Measurements from ENCODE around the gene TBX19.

Gene TBX19

DNA sequence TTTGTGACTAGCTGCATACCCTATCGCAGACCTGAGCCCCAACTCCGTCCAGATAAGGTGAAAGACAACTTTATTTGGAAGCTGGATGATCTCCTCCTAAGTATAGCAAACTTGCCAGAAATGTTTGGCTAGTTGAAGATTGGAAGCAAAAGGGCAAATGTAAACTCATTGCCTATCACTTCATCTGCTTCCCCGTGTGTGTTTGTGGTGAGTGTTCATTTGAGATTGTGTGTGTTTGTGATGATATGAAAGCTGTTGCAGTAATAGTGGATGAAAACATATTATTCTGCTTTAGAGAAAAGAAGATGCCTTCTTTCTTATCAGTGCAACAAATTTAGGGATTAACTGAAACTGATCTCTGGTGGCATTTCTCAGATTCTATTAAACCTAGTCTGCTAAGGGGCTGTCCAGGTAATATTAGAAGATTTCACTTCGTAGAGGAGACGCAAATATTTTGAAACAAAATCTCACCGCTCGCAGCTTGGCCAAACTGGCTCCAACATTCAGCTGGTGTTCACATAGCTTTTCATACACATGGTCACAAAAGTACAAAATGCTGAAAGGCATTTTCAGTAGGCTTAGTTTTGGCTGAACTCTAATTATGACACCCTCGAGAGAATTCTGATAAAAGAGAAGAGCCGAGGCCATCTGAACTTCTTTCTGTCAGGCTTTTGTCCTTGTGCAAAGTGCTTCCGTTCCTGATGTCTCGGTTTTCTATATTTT is 1.1 kb downstream of the TBX19 start:
- DNase-seq (ENCODE audit: low spot score): no peak

GRCh38 chr1:168285521-168285790 is 4.8 kb downstream of the TBX19 start:
- DNase-seq (ENCODE audit: low spot score): no peak

DNA sequence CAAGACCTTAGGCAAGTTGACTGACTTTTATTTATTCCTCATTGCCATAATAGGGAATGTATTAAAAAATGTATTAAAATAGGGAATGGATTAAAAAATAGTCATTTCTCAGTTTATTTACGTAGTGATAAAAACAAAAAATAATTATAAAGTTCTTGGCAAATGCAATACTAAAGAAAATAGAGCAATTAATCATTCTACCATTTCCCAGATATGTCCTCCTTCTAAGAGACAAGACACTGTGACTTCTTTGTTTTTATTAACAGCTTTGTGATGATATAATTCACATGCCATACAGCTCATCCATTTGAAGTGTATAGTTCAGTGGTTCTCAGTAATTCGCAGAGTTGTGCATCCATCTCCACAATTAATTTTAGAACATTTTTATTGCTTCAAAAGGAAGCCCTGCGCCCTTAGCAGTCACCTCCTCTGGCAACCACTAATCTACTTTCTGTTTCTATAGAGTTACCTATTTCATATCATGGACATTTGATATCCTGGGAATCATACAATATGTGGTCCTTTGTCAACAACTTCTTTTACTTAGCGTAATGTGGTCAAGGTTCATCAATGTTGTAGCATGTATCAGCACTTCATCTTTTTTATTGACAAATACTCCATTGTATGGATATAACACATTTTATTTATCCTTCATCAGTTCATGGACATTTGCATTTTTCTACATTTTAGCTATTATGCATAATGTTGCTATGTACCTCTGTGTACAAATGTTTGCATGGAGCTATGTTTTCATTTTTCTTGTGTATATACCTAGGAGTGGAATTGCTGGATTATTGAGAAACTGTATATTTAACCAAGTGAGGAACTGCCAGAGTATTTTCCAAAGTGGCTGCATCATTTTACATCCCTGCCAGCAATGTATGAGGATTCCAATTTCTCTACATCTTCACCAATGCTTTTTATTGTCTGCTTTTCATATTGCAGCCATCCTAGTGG is 5.6 kb downstream of the TBX19 start:
- no peak for DNase-seq (ENCODE audit: low spot score)

- no peak for DNase-seq (ENCODE audit: low spot score)
These were observed 6.6 kb downstream of the TBX19 start for GRCh38 chr1:168287237-168287664.

DNA sequence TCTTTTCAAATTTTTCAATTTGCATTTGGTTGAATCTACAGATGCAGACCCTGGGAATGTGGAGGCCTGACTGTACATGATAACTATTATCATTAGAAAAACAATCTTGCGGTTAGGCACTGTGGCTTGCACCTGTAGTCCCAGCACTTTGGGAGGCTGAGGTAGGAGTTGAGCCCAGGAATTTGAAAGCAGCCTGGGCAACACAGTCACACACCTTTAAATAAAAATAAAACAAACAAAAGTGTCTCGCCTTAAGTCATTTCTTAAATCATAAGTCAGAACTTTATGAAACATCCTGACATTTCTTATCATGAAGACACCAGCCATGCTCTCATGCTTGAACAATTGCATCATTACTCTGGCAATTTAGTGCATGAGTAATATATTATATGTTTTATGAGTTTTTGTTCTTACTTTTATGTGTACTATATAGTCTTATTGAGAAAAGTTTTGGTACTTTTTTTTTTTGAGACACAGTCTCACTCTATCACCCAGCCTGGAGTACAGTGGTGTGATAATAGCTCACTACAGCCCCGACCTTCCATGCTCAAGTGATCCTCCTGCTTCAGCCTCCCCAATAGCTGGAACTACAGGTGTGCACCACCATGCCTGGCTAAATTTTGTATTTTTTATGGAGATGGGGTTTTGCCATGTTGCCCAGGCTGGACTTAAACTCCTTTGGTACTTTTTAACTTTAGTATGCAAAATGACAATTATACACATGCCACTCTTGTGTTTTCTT is 7.8 kb downstream of the TBX19 start:
- no peak for DNase-seq (ENCODE audit: low spot score)

DNA sequence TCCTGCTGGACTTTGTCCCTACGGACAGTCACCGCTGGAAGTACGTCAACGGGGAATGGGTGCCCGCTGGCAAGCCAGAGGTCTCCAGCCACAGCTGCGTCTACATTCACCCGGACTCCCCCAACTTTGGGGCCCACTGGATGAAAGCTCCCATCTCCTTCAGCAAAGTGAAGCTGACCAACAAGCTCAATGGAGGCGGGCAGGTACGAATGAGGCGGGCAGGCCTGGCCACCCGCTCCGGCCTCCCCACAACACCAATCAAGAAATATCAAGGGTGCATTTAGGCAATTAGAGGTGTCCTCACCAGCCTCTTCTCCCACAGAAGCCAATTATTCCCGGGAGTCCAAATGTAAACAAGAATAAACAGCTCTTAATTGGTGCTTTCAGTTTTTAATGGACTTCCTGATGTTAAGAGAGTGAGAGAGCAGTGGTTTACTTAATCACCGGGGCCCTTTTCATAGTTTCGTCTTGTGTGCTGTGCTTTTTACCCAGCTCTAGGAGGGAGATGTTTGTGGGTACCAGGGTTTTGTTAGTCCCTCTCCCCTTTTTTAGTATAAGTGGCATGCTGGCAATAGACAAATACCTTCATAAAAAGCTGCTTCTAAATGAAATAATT is 10.7 kb downstream of the TBX19 start:
- DNase-seq (ENCODE audit: low spot score): no peak

- no peak for DNase-seq (ENCODE audit: low spot score)
These were observed 12.7 kb downstream of the TBX19 start for GRCh38 chr1:168293356-168293755.

DNA sequence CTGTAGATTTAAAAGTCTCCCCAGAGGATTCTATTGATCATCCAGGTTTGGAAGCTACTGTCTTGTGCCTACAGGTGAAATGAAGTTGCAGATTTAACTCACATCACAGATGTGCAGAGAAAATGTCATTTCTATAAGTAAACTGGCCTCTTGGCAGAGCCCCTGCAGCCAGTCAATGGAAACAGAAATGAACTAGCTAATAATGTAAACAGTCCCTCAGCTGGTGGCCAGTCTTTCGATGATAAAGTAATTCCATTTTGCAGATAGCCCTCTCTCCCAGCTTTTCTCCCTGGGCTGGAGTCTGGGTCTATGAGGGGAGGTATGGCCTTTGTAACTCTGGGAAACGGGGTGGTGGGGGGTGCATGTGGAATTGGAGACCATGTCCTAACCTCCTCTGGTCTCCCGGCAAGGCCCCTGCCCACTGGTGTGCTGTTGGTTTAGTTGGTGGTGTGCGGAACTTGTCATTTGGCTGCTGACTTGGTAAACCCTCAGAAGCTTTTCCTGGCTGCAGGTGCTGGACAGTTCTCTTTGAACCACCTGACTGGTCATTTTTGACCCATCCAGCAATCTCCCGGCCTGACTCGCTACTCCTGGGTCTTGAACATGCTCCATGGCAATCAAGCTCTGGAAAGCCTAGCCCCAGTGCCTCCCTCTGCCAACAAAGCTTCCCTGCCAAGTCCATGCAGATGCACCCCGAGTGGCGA is 14.9 kb downstream of the TBX19 start:
- DNase-seq (ENCODE audit: low spot score): no peak

GRCh38 chr1:168297019-168297730 is 16.5 kb downstream of the TBX19 start:
- DNase-seq (ENCODE audit: low spot score): no peak

- DNase-seq (ENCODE audit: low spot score): no peak
These were observed 17.8 kb downstream of the TBX19 start for GRCh38 chr1:168298446-168298845.

- DNase-seq (ENCODE audit: low spot score): no peak
These were observed 19.9 kb downstream of the TBX19 start for GRCh38 chr1:168300626-168301025.

DNA sequence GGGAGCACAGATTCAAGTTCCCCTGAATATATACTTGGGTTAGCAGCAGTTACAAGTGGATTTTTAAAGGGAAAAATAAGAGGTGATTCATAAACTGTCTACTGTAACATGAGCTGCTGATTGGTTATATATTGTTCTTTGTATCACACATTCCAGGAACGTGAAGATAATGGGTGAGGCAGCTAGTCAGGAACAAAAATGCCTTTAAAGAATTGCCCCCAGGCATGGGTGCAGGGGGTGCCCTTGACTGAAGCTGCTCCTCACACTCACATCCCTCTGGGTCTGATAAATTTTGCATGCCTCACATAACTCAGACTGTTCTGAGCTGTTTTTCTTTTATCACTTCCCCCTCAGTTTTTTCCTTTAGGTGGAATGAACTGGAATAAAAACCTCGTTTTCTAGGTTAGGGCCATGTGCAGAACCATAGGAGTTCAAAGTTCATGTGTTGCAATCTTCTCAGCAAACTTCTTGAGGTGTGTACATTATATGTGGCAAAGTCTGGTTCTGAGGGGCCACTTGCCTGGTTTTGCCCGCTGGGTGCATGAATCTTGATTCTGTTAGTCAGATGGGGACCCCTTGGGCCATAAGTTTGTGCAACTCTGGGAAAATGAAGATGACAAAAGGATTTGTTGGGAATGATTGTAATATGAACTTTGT is 21.1 kb downstream of the TBX19 start:
- peak; percentile 37 for DNase-seq (ENCODE audit: low spot score)

GRCh38 chr1:168303716-168304540 is 23.3 kb downstream of the TBX19 start:
- DNase-seq (ENCODE audit: low spot score): no peak

- no peak for DNase-seq (ENCODE audit: low spot score)
These were observed 24.2 kb downstream of the TBX19 start for GRCh38 chr1:168304865-168305264.

GRCh38 chr1:168312718-168313604 is 32.3 kb downstream of the TBX19 start:
- DNase-seq (ENCODE audit: low spot score): no peak

DNA sequence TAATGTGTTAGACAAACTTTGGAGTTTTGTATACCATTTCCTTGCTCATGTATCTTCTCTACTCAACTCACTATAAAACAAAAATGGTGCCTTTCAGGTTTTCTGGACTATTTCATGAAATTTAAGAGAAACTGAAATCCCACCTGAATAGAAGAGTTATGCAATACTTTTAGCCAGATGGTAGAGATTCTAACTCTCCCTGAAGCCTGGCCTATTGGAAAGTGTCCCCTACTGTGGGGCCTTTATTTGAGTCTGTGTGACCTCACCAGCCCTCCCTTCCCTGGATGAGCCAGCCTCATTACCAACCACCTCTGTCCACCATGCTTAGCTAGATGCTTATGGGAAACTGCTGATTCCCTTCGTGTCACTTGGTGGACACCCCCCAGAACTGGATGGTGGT is 35.5 kb downstream of the TBX19 start:
- no peak for DNase-seq (ENCODE audit: low spot score)

DNA sequence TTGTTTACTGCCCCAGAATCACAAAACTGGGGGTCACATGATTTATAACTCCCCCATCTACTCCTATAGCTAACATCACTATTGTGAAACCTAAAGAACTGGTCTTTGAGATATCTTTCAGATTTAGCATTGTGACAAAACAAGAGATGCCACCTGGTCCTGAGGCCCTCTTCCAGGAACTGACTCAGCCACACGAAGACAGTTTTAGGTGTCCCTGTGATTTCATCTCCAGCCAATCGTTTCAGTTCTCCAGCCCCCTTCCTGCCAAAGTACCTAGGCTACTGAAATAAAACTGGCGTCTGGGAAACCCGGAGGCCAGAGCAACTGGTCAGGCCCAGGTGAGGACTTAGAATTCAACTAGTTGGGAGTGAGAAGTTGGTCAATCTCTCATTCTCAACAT is 36.6 kb downstream of the TBX19 start:
- DNase-seq (ENCODE audit: low spot score): no peak

DNA sequence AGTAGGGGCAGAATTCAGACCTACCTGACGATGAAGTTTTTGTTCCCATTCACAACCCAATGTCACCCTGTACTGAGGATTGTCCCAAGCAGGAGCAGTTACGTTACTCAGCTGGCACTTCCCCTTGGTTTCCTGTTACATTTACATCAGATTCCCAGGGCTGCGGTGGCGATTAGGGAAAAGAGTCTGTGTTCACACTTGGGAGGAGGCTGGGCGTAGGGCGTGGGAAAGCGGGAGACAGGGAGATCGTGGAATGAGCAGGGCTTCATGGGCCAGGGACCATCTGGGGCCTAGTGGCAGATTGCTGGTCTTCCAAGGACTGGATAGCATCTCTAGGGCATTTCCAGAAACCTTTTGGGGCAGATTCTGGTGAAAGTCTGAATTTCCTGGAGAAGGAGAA is 39.0 kb downstream of the TBX19 start:
- DNase-seq (ENCODE audit: low spot score): no peak

DNA sequence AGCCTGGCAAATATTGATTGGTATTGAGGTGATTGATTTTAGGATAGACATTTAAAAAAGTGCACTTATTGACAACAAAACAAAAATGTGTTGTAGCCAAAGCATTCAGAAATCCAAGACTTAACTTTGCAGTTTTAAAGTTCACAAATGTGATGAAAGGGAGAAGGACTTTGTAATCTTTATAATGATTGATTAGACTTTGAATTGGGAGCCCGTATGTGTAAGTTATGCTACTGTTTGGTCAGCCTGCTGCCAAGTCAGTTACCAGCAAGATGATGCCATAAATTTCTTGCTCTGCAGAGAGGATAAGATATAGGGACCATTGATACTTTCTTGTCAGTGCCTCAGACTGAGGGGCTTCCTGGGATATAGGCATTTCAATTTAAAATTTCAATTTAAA is 39.5 kb downstream of the TBX19 start:
- no peak for DNase-seq (ENCODE audit: low spot score)
